GM10847 (cell line): ENCODE results near the gene PLXDC2.

Experiments used
- POLR2A ChIP-seq: IDR thresholded peaks from 2 replicates; pipeline ENCODE4 v1.6.1; 2011; ENCODE audit not compliant: insufficient read length; ENCODE audit errors: extremely low read depth

PLXDC2 gene

GRCh38 chr10:19816411-19817230 lies at the start of gene PLXDC2:
Gene PLXDC2 (plus strand): TSS chr10:19816432.
- TF ChIP-seq POLR2A = no peak

- TF ChIP-seq POLR2A = no peak
These were observed 48.4 kb upstream of the PLXDC2 start for GRCh38 chr10:19767876-19768275.

- no peak for TF ChIP-seq POLR2A
These were observed 43.3 kb upstream of the PLXDC2 start for GRCh38 chr10:19772972-19773371.

DNA sequence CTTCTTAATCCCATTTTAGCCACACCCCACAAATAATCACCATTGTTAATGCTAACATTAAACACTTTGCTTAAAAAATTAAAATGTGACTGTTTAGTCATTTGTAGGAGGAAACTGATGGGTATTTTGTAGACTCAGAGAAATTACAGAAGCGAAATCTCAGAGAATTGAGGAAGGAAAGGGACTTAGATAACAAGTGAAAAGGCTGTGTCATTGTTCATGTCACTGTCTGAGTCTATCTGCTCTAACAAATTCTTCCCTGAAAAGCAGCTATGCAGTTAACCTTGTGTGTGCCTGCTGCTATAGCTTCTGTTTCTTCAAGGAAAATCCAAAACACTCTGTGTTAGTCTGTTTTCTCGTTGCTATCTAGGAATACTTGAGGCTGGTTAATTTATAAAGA lies 40.9 kb upstream of the PLXDC2 start:
- no peak for TF ChIP-seq POLR2A

DNA sequence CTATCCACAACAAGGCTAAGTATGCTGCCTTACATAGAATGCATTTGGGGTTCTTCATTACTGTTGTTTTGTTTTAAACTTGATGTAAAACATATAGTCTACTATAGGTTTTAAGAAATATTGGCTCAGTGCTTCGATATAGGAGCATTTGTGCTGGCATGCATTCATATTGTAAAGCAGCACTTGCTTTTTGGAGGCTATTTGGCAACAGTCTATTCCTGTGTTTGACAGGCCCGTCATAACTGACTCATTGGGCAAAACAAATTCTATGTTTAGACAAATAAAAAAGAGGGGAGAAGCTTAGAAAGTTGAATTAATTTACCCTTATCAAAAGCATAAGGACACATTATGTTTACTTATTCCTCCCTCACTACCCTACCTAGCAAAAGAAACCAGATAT lies 38.4 kb upstream of the PLXDC2 start:
- TF ChIP-seq POLR2A = no peak

- no peak for TF ChIP-seq POLR2A
These were observed 37.2 kb upstream of the PLXDC2 start for GRCh38 chr10:19778996-19779395.

- TF ChIP-seq POLR2A = no peak
These were observed 33.7 kb upstream of the PLXDC2 start for GRCh38 chr10:19782430-19783089.

GRCh38 chr10:19783721-19784120 lies 32.5 kb upstream of the PLXDC2 start:
- no peak for TF ChIP-seq POLR2A

DNA sequence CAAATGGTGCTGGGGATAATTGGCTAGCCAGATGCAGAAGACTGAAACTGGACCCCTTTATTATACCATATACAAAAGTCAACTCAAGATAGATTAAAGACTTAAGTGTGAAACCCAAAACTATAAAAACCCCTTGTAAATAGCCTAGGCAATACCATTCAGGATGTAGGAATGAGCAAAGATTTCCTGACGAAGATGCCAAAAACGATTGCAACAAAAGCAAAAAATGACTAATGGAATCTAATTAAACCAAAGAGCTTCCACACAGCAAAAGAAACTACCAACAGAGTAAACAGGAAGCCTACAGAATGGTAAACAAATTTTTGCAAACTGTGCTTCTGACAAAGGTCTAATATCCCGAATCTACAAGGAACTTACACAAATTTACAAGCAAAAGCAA lies 30.9 kb upstream of the PLXDC2 start:
- no peak for TF ChIP-seq POLR2A

- no peak for TF ChIP-seq POLR2A
These were observed 28.1 kb upstream of the PLXDC2 start for GRCh38 chr10:19788075-19788686.

DNA sequence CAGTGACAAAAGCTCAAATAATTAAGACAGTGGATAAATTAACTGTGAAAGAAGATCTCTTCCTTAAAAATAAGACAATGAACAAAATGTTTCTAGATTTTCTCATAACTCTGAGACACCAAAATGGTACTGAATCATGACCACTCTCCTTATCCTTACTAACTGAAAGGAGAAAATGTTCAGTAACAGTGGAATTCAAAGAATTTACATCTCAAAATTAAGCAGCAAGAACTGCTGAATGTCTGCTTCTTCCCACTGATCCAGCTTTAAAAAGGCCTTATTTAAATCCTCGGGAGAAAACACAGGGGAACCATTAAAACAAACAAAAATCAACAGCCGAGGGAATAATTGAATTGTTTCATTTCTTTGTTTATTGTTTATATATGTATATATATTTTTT lies 27.3 kb upstream of the PLXDC2 start:
- TF ChIP-seq POLR2A = no peak

- TF ChIP-seq POLR2A = no peak
These were observed 26.6 kb upstream of the PLXDC2 start for GRCh38 chr10:19789607-19790006.

GRCh38 chr10:19791032-19791431 lies 25.2 kb upstream of the PLXDC2 start:
- TF ChIP-seq POLR2A = no peak

DNA sequence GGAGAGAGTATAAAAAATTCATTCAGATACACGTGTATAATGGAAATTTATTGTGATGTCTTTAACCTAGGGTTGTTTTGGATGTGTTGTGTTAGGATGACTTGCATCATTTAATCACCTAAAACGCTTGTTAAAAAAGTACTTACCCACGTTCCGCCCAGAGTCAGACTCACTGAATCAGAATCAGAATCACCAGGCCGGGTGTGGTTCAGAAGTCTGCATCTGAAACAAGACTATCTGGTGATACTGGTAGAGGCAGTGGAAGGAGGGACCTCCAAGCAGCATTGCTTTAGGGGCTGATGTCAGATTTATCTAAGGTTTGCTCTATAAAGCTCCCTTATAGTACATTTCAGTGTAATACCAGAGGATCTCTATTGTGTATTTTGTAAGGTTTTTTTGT lies 20.5 kb upstream of the PLXDC2 start:
- TF ChIP-seq POLR2A = no peak

GRCh38 chr10:19800161-19800560 lies 16.1 kb upstream of the PLXDC2 start:
- no peak for TF ChIP-seq POLR2A

- no peak for TF ChIP-seq POLR2A
These were observed 14.9 kb upstream of the PLXDC2 start for GRCh38 chr10:19801369-19801768.
